ENCODE results near the gene TIAM1. TPM values are rescaled to one million over a fixed set of nuclear protein-coding genes. Genes with fewer than 3 reads are reported as not detected.

The TIAM1 gene
- total RNA-seq, 4 donors from 2014 or later: 5.4 to 10.6 (median 6.0) TPM

DNA sequence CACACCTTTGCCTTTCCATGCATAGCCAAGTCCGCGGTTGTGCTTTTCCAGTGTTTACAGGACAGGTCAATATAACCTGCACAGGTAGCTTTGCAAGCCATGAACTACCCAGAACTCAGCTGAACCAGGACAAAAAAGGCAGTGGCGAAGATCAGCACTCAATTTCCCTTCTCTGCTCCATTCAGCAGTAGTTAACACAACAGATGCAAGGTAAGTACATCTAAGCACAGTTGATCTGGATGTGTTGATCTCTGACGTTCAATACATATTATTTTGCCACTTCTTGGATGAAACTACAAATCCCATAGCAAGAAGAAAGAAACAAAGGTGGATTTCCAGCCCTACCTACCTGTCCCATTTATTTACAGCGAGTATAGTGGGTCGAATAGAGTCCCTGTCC is 159.2 kb downstream of the TIAM1 start:
- TF ChIP-seq POLR2A (IDR thresholded peaks at IDR 0.05; ENCODE audit: low read depth) (no peak), POLR2AphosphoS5 (IDR thresholded peaks at IDR 0.05) (no peak), EP300 (IDR thresholded peaks at IDR 0.05) (no peak)
- TF ChIP-seq, protein P1, sequence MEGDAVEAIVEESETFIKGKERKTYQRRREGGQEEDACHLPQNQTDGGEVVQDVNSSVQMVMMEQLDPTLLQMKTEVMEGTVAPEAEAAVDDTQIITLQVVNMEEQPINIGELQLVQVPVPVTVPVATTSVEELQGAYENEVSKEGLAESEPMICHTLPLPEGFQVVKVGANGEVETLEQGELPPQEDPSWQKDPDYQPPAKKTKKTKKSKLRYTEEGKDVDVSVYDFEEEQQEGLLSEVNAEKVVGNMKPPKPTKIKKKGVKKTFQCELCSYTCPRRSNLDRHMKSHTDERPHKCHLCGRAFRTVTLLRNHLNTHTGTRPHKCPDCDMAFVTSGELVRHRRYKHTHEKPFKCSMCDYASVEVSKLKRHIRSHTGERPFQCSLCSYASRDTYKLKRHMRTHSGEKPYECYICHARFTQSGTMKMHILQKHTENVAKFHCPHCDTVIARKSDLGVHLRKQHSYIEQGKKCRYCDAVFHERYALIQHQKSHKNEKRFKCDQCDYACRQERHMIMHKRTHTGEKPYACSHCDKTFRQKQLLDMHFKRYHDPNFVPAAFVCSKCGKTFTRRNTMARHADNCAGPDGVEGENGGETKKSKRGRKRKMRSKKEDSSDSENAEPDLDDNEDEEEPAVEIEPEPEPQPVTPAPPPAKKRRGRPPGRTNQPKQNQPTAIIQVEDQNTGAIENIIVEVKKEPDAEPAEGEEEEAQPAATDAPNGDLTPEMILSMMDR (IDR thresholded peaks at IDR 0.05): no peak
- Histone ChIP-seq H3K4me3 (no peak overlapping the region), H3K4me1 (no peaks in the 10 kb centered on the region), H3K27ac (replicated peaks in 1 of 4) (no peak overlapping the region), H3K36me3 (no peaks in the 10 kb centered on the region), H3K27me3 (peaks cover 0 to 4% (median 0%) of the 10 kb centered on the region in 4 donors), H3K9me3 (no peaks in the 10 kb centered on the region)
- WGBS: 91% methylated on average over 6 of the region's 6 CpGs
- intact Hi-C loops (cut with DNase I): no loop called here
- DNase-seq (ENCODE audit: extremely low spot score): no peak

DNA sequence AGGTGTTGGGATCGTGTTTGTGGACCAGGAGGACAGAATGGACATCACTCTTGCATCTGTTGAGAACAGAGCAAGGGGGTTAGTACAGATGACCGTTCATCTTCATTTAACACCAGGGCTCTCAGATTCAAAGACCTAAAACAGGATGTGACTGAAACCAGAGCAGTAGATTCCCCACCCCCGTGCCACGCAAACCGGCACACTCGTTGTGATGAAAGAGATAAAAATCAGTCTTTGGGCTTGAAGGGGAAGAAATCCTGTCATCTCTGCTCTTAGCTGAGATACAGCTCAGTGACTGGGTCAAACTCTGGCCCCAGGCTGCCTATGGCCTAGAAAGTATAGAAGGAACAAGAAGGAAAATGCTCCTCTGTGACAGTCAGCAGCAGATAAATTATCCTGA is 159.6 kb downstream of the TIAM1 start:
- no peak overlapping the region for H3K4me3 ChIP-seq
- 65% methylated on average over 6 of the region's 6 CpGs for WGBS
- no peak for DNase-seq (ENCODE audit: extremely low spot score)
- intact Hi-C loops (cut with DNase I): no loop called here
- TF ChIP-seq POLR2A (IDR thresholded peaks at IDR 0.05; ENCODE audit: low read depth): no peak
- TF ChIP-seq POLR2AphosphoS5 (IDR thresholded peaks at IDR 0.05): no peak
- no peak for TF ChIP-seq EP300 (IDR thresholded peaks at IDR 0.05)
- TF ChIP-seq, protein P1 (IDR thresholded peaks at IDR 0.05): no peak
- no peaks in the 10 kb centered on the region for H3K36me3 ChIP-seq
- H3K27ac ChIP-seq (replicated peaks in 1 of 4): no peak overlapping the region
- H3K9me3 ChIP-seq: no peaks in the 10 kb centered on the region
- no peaks in the 10 kb centered on the region for H3K4me1 ChIP-seq
- H3K27me3 ChIP-seq: peaks cover 0 to 4% (median 0%) of the 10 kb centered on the region in 4 donors

DNA sequence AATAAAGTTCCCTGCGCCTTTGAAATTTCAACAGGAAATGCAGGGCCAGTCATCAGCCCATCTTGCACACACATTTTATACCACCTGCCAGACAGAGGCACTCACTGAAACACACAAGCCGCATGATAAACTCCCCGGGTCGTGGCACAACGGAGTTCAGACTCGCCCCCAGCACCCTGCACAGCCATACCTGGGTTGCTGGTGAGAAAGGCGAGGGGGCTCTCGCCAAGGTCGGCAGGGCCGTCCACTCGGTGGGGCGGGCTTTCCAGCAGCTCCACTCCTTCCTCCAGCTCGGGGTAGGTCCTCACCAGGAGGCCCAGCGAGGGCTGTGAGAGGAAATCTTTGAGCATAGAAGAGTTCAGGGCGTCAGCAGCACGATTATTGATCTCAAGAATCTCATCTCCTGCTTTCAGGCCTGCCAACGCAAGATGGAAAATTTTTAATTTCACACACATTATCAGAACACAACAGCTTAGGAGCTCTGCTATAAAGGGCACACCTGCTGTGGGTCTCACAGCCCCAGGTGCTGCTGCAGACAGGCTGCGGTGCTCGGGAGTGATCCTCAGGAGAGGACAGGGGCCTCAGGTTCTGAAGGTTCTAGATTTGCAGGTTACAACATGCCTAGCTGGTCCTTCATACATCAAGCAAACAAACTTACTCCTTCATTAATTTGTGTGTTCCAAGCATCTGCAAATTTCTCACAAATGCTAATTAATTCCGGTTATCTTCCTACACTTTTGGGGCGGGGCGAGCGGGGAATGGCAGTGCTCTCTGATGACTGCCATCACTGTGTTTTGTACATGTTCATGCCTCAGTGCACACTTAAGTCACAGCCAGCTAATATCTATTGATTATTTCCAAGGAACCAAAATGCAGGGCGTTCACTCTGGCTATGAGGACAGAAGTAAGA is 161.6 kb downstream of the TIAM1 start:
- 90% methylated on average over 19 of the region's 24 CpGs for WGBS
- intact Hi-C loops (cut with DNase I): no loop called here
- Histone ChIP-seq H3K27ac (replicated peaks in 1 of 4) (no peak overlapping the region), H3K4me3 (no peak overlapping the region), H3K4me1 (no peaks in the 10 kb centered on the region), H3K27me3 (peaks cover 0 to 4% (median 0%) of the 10 kb centered on the region in 4 donors), H3K9me3 (no peaks in the 10 kb centered on the region), H3K36me3 (no peaks in the 10 kb centered on the region)
- DNase-seq (ENCODE audit: extremely low spot score): no peak
- TF ChIP-seq POLR2A (IDR thresholded peaks at IDR 0.05; ENCODE audit: low read depth) (no peak), EP300 (IDR thresholded peaks at IDR 0.05) (no peak), POLR2AphosphoS5 (IDR thresholded peaks at IDR 0.05) (no peak)
- TF ChIP-seq, protein P1 (IDR thresholded peaks at IDR 0.05): no peak

DNA sequence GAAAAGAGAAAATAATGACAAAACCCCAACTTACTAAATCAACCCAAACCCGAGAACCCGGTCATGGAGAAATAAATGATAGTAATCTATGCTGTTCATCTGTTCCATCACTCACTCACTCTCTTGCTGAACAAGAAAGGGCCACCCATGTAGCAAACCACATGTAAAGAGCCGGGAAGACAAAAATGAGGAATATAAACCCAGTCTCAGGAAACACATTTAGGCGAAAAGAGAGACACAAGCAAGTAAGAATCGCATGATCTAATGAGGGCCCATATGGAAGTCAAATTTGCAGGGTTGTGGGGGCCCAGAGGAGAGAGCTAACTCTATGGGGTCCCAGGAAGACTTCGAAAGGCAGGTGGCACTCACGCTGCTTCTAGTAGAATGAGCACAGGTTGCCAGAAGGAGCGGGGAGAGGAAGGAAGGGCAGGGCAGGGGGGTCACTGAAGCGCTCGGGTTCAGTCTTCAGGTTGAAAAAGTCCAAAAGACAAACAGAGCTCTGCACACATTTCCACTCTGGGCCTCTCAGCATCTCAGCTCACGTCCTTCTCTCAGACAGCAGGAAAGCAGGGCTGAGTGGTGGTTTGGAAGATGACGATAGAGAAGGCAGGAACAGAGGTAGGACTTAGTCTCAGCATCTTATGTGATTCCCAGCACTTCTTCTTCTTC is 162.8 kb downstream of the TIAM1 start:
- Histone ChIP-seq H3K36me3 (no peaks in the 10 kb centered on the region), H3K4me3 (no peak overlapping the region), H3K27me3 (peaks cover 0 to 3% (median 0%) of the 10 kb centered on the region in 4 donors), H3K4me1 (no peaks in the 10 kb centered on the region), H3K27ac (replicated peaks in 1 of 4) (no peak overlapping the region), H3K9me3 (no peaks in the 10 kb centered on the region)
- TF ChIP-seq, protein P1 (IDR thresholded peaks at IDR 0.05): no peak
- no peak for TF ChIP-seq POLR2A (IDR thresholded peaks at IDR 0.05; ENCODE audit: low read depth)
- no peak for TF ChIP-seq EP300 (IDR thresholded peaks at IDR 0.05)
- TF ChIP-seq POLR2AphosphoS5 (IDR thresholded peaks at IDR 0.05): no peak
- intact Hi-C loops (cut with DNase I): no loop called here
- 87% methylated on average over 12 of the region's 12 CpGs for WGBS
- no peak for DNase-seq (ENCODE audit: extremely low spot score)

Data from esophagus muscularis mucosa (tissue), 4 donors.